GM21737 (cell line): Measurements from ENCODE around the gene PSD4.

ENCODE experiments used
- ATAC-seq: cut with Tn5 transposase; IDR thresholded peaks from one replicate; pipeline ENCODE4 v1.9.1; 2021; ENCODE audit warnings: mild to moderate bottlenecking, moderate library complexity; ENCODE audit not compliant: unreplicated experiment

PSD4 gene

GRCh38 chr2:113173542-113174375, at the start of gene PSD4:
TSS of gene PSD4 (plus strand) at chr2:113173971. CDS start at chr2:113182457, 8,486 bp downstream.
- peak; percentile 71 for ATAC-seq

GRCh38 chr2:113124181-113124961, 49.4 kb upstream of the PSD4 start:
- no peak for ATAC-seq

- no peak for ATAC-seq
Observed at GRCh38 chr2:113124984-113125855, 48.6 kb upstream of the PSD4 start.

GRCh38 chr2:113126845-113127645, 46.7 kb upstream of the PSD4 start, which contains the start of gene IL1RN:
TSS of gene IL1RN (plus strand) at chr2:113127598. CDS start at chr2:113127625, 27 bp downstream.
- no peak for ATAC-seq

GRCh38 chr2:113127646-113128570, 45.9 kb upstream of the PSD4 start:
- no peak for ATAC-seq

- no peak for ATAC-seq
Observed at GRCh38 chr2:113129519-113130078, 44.2 kb upstream of the PSD4 start.

- ATAC-seq: no peak
Observed at GRCh38 chr2:113131352-113132185, 42.2 kb upstream of the PSD4 start.

- ATAC-seq: no peak
Observed at GRCh38 chr2:113132414-113133021, 41.3 kb upstream of the PSD4 start.

GRCh38 chr2:113133704-113134598, 39.8 kb upstream of the PSD4 start:
- no peak for ATAC-seq

GRCh38 chr2:113134717-113135116, 39.1 kb upstream of the PSD4 start:
- ATAC-seq: no peak

- ATAC-seq: no peak
Observed at GRCh38 chr2:113135317-113135716, 38.5 kb upstream of the PSD4 start.

GRCh38 chr2:113136828-113137775, 36.7 kb upstream of the PSD4 start:
- no peak for ATAC-seq

GRCh38 chr2:113137827-113138226, 35.9 kb upstream of the PSD4 start:
- no peak for ATAC-seq

GRCh38 chr2:113138428-113139322, 35.1 kb upstream of the PSD4 start:
- no peak for ATAC-seq
